IPS-18a (cell line): ENCODE results near the gene TIMM8B.

Experiments
- H3K27ac ChIP-seq: one replicate; pipeline ENCODE4 v1.5.1; 2013; ENCODE audit warnings: low read length
- H3K27me3 ChIP-seq: one replicate; pipeline ENCODE4 v1.6.1; 2013; ENCODE audit warnings: mild to moderate bottlenecking, low read length; ENCODE audit not compliant: control insufficient read depth, insufficient read depth
- H3K36me3 ChIP-seq: one replicate; pipeline ENCODE4 v1.6.1; 2013; ENCODE audit warnings: low read depth, low read length; ENCODE audit not compliant: control insufficient read depth
- H3K4me1 ChIP-seq: one replicate; pipeline ENCODE4 v1.6.1; 2013; ENCODE audit warnings: low read depth, low read length; ENCODE audit not compliant: control insufficient read depth
- H3K4me3 ChIP-seq: one replicate; pipeline ENCODE4 v1.5.1; 2013; ENCODE audit warnings: low read length
- H3K9ac ChIP-seq: one replicate; pipeline ENCODE4 v1.6.1; 2013; ENCODE audit warnings: mild to moderate bottlenecking, low read length, moderate library complexity
- H3K9me3 ChIP-seq: one replicate; pipeline ENCODE4 v1.6.1; 2013; ENCODE audit warnings: low read depth, low read length; ENCODE audit not compliant: control insufficient read depth

The TIMM8B gene

DNA sequence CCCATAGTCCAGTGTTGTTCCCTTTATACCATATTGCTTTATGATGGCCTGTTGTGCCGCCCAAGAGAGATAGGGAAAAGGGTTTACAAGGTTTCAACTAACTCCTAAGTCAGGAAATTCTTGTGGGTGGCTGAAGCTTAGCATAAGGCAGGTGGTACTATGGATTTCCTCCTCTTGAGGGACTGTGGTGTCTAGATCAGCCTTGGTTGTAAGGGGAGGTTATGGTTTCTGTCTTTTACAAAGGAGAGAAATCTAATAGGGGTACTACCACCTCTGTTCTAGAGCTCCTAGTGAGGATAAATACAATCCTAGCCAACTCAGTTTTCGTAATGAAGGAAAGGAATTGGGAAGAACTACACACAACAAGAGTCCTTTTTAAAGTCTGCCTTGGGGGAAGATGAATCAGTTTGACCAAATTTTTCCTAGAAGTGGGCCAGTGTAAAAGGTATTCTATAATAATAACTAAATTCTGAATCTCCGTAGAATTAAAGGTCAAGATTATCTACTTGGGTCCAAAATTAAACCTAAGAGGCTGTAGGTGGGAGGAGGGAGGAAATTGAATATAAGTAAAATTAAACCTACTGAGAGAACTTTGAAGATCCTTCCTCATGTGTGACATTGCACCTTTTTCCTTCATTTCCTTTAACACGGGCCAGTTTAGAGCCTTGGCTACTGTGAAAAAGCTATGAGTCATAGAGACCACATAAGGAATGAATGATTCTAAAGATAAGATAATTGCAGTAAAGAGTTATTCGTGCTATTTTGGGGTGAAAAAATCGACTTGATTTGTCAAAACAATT, 44.2 kb downstream of the TIMM8B start:
- Histone ChIP-seq H3K4me3 (no peak overlapping the region), H3K9ac (no peak overlapping the region), H3K27me3 (no peaks in the 10 kb centered on the region), H3K36me3 (peaks cover 79% of the 10 kb centered on the region), H3K4me1 (no peaks in the 10 kb centered on the region), H3K9me3 (no peaks in the 10 kb centered on the region), H3K27ac (no peak overlapping the region)

DNA sequence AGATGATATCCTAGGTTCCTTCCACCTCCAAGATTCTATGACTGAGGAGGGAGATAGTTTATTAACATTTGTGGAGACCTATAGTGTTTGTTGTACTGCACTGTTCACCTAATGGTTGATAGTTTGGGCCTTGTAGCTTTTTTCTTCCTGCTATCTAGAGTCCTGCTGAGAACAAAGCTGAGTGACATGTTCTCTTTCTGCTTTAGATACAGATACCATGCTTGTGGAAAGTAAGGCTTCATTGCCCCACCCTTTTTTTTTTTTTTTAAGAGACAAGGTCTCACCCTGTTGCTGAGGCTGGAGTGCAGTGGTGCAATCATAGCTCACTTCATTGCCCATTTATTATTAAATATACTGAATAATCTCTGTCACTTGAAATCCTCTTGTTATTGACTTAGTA, 49.0 kb downstream of the TIMM8B start:
- no peak overlapping the region for H3K27ac ChIP-seq
- H3K9ac ChIP-seq: no peak overlapping the region
- no peaks in the 10 kb centered on the region for H3K27me3 ChIP-seq
- H3K36me3 ChIP-seq: peaks cover 71% of the 10 kb centered on the region
- no peaks in the 10 kb centered on the region for H3K4me1 ChIP-seq
- H3K4me3 ChIP-seq: no peak overlapping the region
- no peaks in the 10 kb centered on the region for H3K9me3 ChIP-seq
